Measurements from ENCODE around the gene FXYD6. TPM values are rescaled to one million over a fixed set of nuclear protein-coding genes. Genes with fewer than 3 reads are reported as not detected.

FXYD6 gene
- total and polyA plus RNA-seq, 2 of the 8 experiments (the other 6 are each of a cell fraction or from before 2014, with no cell fraction given), result 44.6 to 117 TPM

DNA sequence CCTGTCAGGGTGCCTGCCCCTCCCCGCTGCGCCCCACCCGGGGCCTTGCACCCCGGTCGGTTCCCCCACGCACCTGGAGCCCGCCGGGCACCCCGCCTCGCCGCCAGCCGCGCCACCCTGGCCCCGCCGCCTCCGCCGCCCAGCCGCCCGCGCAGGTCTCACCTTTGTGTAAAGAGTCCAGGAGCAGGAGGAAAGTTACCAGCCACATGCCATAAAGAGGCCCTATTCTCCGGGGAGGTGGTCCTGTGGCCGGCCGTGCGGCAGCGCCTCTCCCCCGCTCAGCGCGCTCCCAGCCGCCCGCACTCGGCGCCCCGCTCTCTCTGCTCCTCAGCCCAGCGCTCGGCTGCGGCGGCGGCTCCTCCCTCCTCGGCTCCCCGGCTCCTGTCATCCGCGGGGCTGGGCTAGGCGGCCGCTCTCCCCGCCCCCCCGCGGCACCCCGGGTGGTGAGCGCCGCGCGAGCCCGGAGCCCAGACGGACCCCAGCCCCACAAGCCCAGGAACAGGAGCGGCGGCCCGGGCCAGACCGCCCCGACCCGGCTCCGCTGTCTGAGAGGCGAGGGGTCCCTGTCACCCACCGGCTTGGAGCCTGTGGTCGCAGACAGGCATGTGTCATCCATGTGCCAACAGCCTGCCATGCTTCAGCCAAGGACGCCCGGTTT is 79.5 kb downstream of the FXYD6 start, which contains the start of gene DSCAML1:
Gene DSCAML1 (minus strand): TSS at position 345 of the 658 bp plus-strand sequence. CDS start 137 bp downstream, at position 208.
- Histone ChIP-seq H4K20me1 (replicated peaks in 1 of 2; ENCODE audit: control insufficient read depth in 1 of 2, insufficient read depth in 2 of 2, low read length in 2 of 2) (peaks cover 0 to 2% of the 10 kb centered on the region in 2 experiments), H2AK5ac (ENCODE audit: low read depth, low read length) (no peak within 1 kb of the TSS), H3K4ac (replicated peaks; ENCODE audit: insufficient read length, low read depth, low read length) (no peak within 1 kb of the TSS), H3K79me1 (ENCODE audit: low read depth, low read length) (no peaks in the 10 kb centered on the region), H3K9ac (replicated peaks in 1 of 4; ENCODE audit: extremely low read depth in 1 of 4, low read depth in 3 of 4, low read length in 3 of 4) (no peak within 1 kb of the TSS), H3K4me3 (ENCODE audit: extremely low read depth in 1 of 4, insufficient read depth in 2 of 4, low read depth in 3 of 4, low read length in 4 of 4) (peak within 1 kb of the TSS; percentile 23 to 72 (median 54)), H3K27ac (ENCODE audit: low read depth, low read length) (no peak within 1 kb of the TSS), H4K5ac (ENCODE audit: insufficient read length, low read depth, low read length) (no peak within 1 kb of the TSS), H3K4me2 (ENCODE audit: insufficient read depth in 1 of 2, low read depth in 2 of 2, low read length in 2 of 2) (peak within 1 kb of the TSS; percentile 79 to 100), H3K27me3 (replicated peaks in 1 of 4; ENCODE audit: control insufficient read depth in 3 of 4, extremely low read depth in 1 of 4, insufficient read depth in 3 of 4, low read length in 3 of 4) (peaks cover 27 to 66% (median 58%) of the 10 kb centered on the region in 4 experiments), H3K36me3 (ENCODE audit: control insufficient read depth in 2 of 4, insufficient read depth in 4 of 4, low read length in 3 of 4) (no peaks in the 10 kb centered on the region), H2BK20ac (ENCODE audit: low read length) (no peak within 1 kb of the TSS), H3K23ac (ENCODE audit: insufficient read length) (no peak within 1 kb of the TSS), H3K14ac (ENCODE audit: insufficient read length) (no peak within 1 kb of the TSS), H3K79me2 (ENCODE audit: control insufficient read depth in 1 of 2, insufficient read depth in 2 of 2, low read length in 2 of 2) (no peaks in the 10 kb centered on the region), H2AFZ (ENCODE audit: low read length) (peak within 1 kb of the TSS; percentile 94), H2BK15ac (ENCODE audit: low read length) (no peak within 1 kb of the TSS), H4K91ac (replicated peaks; ENCODE audit: insufficient read length, low read length) (peak within 1 kb of the TSS; percentile 6), H3K56ac (replicated peaks; ENCODE audit: insufficient read length, low read depth, low read length) (no peak within 1 kb of the TSS), H3K18ac (ENCODE audit: extremely low read depth, low read length) (peak within 1 kb of the TSS; percentile 78), H2BK12ac (ENCODE audit: low read depth, low read length) (no peak within 1 kb of the TSS), H3K23me2 (ENCODE audit: low read depth, low read length) (peaks cover 16% of the 10 kb centered on the region), H4K8ac (ENCODE audit: extremely low read depth, insufficient read depth, low read length) (no peak within 1 kb of the TSS; the same call in 1 of the 2 replicates), H2BK120ac (replicated peaks; ENCODE audit: low read depth, low read length) (no peak within 1 kb of the TSS), H3K9me3 (ENCODE audit: insufficient read depth in 2 of 2, low read depth in 1 of 2, low read length in 1 of 2) (no peaks in the 10 kb centered on the region), H3K4me1 (replicated peaks in 1 of 4; ENCODE audit: control insufficient read depth in 3 of 4, insufficient read depth in 4 of 4, low read length in 3 of 4) (peaks cover 0 to 13% (median 6%) of the 10 kb centered on the region in 4 experiments; a peak in 5 of 7 replicates), H2BK5ac (ENCODE audit: low read depth, low read length) (peak within 1 kb of the TSS; percentile 52; the same call in 1 of the 2 replicates)
- DNase-seq (ENCODE audit: low read depth in 1 of 2, low spot score in 2 of 2), result peak in 1 of 2 experiments; percentile 77
- 5% methylated on average over 28 of the region's 66 CpGs; no CpG with 5 or more reads in 1 of the 2 experiments for WGBS, 2 experiments (ENCODE audit: extremely low coverage in 1 of 2, insufficient coverage in 1 of 2, insufficient read length in 1 of 2, insufficient replicate concordance in 2 of 2, low coverage in 1 of 2, low lambda C conversion rate in 2 of 2, missing lambda C conversion rate in 1 of 2)
- POLR2A ChIA-PET (ENCODE audit: partially characterized antibody), result no interaction called here
- CTCF ChIA-PET (ENCODE audit: partially characterized antibody), result interaction anchor here (0.9 to 4.4 kb wide), 2 partner anchors 9 to 11 kb away, joined by 3 to 39 read pairs; no protein-coding TSS in a partner anchor
- FAIRE-seq, result no peak
- TF ChIP-seq PHF8 (conservative IDR thresholded peaks at IDR 0.05; ENCODE audit: low read depth, low read length) (no peak), POLR2AphosphoS5 (IDR thresholded peaks at IDR 0.05; ENCODE audit: low read depth, low read length) (no peak), KDM4A (IDR thresholded peaks at IDR 0.05; ENCODE audit: low read depth, low read length, severe bottlenecking) (peak; percentile 37), MAFK (IDR thresholded peaks at IDR 0.05; ENCODE audit: low read depth, low read length) (no peak), SP4 (IDR thresholded peaks at IDR 0.05; ENCODE audit: low read length) (no peak), FOSL1 (IDR thresholded peaks at IDR 0.05; ENCODE audit: insufficient read depth, low read depth, low read length) (no peak), HDAC6 (IDR thresholded peaks at IDR 0.05; ENCODE audit: low read depth, low read length) (no peak), BCL11A (IDR thresholded peaks at IDR 0.05; ENCODE audit: low read depth in 2 of 2, low read length in 2 of 2) (no peak), BACH1 (IDR thresholded peaks at IDR 0.05; ENCODE audit: low read length) (no peak), SUZ12 (IDR thresholded peaks at IDR 0.05; ENCODE audit: low read length) (peak; percentile 26), SRF (IDR thresholded peaks at IDR 0.05; ENCODE audit: low read depth, low read length) (no peak), JUND (IDR thresholded peaks at IDR 0.05; ENCODE audit: low read length) (no peak), KDM5A (IDR thresholded peaks at IDR 0.05; ENCODE audit: low read length) (no peak)
- TF ChIP-seq, protein P1, sequence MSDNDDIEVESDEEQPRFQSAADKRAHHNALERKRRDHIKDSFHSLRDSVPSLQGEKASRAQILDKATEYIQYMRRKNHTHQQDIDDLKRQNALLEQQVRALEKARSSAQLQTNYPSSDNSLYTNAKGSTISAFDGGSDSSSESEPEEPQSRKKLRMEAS (IDR thresholded peaks at IDR 0.05), result peak; percentile 55; the same call in 1 of the 2 replicates
